HCT116 (cell line): ENCODE results near the gene PEAK1. TPM values are rescaled to one million over a fixed set of nuclear protein-coding genes. Genes with fewer than 3 reads are reported as not detected.

Source experiments
- ATAC-seq: fragments of 200-7000 bp; cut with Tn5 transposase; 2 replicates; pipeline ENCODE4 v1.9.1; 2020; ENCODE audit warnings: mild to moderate bottlenecking, moderate library complexity
- BruUV-seq: library from RNA; stranded (reverse); fragments of 400-500 nt; replicated peaks from 2 replicates; lab custom pipeline; 2021; lab: Mats Ljungman, UMichigan
- CTCF ChIA-PET: fragments of 300-600 bp; sonication (Branson Sonifier 250); formaldehyde crosslinking; loops from one replicate; lab custom pipeline; 2021; ENCODE audit warnings: antibody characterized with exemption; lab: Charles Lee
- POLR2A ChIA-PET: fragments of 300-600, 350-600 bp; sonication (Branson Sonifier 250); formaldehyde crosslinking; loops from one replicate; lab custom pipeline; 2021; ENCODE audit warnings: antibody characterized with exemption; lab: Charles Lee
- RAD21 ChIA-PET, 2 experiments: fragments of 300-600 bp; sonication (Branson Sonifier 250); formaldehyde crosslinking; loops; one replicate each; lab custom pipeline; 2023; ENCODE audit warnings: low total read pairs in 2 of 2; ENCODE audit not compliant: uncharacterized antibody in 2 of 2, unreplicated experiment in 2 of 2, low non-redundant PET in 1 of 2; lab: Charles Lee
- DNase-seq: peaks from one replicate; pipeline ENCODE4 v3.0.0-alpha.2; 2010; ENCODE audit warnings: low read depth, low spot score
- H2AFZ ChIP-seq: fragments of 200-600 bp; shearing (Covaris generic), sonication (generic); 2 replicates; pipeline ENCODE4 v1.6.1; 2017; ENCODE audit warnings: low read depth, mixed run types, mixed read lengths, antibody characterized with exemption, low read length; ENCODE audit not compliant: poor library complexity, severe bottlenecking
- H3K27ac ChIP-seq: 2 replicates; pipeline ENCODE4 v1.5.1; 2012; ENCODE audit warnings: low read depth, low read length
- H3K27me3 ChIP-seq: fragments of 200-600 bp; sonication (generic); 2 replicates; pipeline ENCODE4 v1.6.1; 2016; ENCODE audit warnings: mixed run types, low read length, mixed read lengths; ENCODE audit not compliant: insufficient read depth
- H3K36me3 ChIP-seq, 2 experiments: fragments of 200-500 bp in 1 of 2; fragments of 200-600 bp in 1 of 2; sonication (Bioruptor generic) in 1 of 2; sonication (generic) in 1 of 2; 2 replicates each; pipeline versions ENCODE4 v1.5.1 to v1.6.1; 2014 to 2016; ENCODE audit warnings: low read length in 2 of 2, inconsistent platforms in 1 of 2, mixed read lengths in 1 of 2, mixed run types in 1 of 2; ENCODE audit not compliant: insufficient read depth in 2 of 2, control insufficient read depth in 1 of 2
- H3K4me1 ChIP-seq, 2 experiments: fragments of 200-600 bp in 1 of 2; sonication (generic) in 1 of 2; 2 replicates each; pipeline versions ENCODE4 v1.5.1 to v1.6.1; 2012 to 2017; ENCODE audit warnings: low read length in 2 of 2, inconsistent platforms in 1 of 2, mild to moderate bottlenecking in 1 of 2, mixed read lengths in 1 of 2, mixed run types in 1 of 2, moderate library complexity in 1 of 2; ENCODE audit not compliant: insufficient read depth in 2 of 2, control insufficient read depth in 1 of 2
- H3K4me2 ChIP-seq: fragments of 200-600 bp; sonication (generic); 2 replicates; pipeline ENCODE4 v1.6.1; 2017; ENCODE audit warnings: mixed run types, low read length, mixed read lengths
- H3K4me3 ChIP-seq, 2 experiments: fragments of 200-600 bp in 1 of 2; sonication (generic) in 1 of 2; replicated peaks in 1 of 2; 2 replicates each; pipeline ENCODE4 v1.5.1; 2011 to 2016; ENCODE audit warnings: low read length in 2 of 2, control low read depth in 1 of 2, low read depth in 1 of 2, mild to moderate bottlenecking in 1 of 2, mixed read lengths in 1 of 2, mixed run types in 1 of 2
- H3K79me2 ChIP-seq: fragments of 200-600 bp; sonication (generic); 2 replicates; pipeline ENCODE4 v1.6.1; 2017; ENCODE audit warnings: mild to moderate bottlenecking, mixed run types, low read length, moderate library complexity, mixed read lengths; ENCODE audit not compliant: insufficient read depth
- H3K9ac ChIP-seq: fragments of 200-600 bp; sonication (generic); 2 replicates; pipeline ENCODE4 v1.6.1; 2016; ENCODE audit warnings: low read length, mixed read lengths
- H3K9me2 ChIP-seq: fragments of 200-600 bp; sonication (generic), shearing (Covaris generic); 2 replicates; pipeline ENCODE4 v1.6.1; 2017; ENCODE audit warnings: mixed run types, mild to moderate bottlenecking, moderate library complexity; ENCODE audit not compliant: insufficient read depth
- H3K9me3 ChIP-seq, 2 experiments: fragments of 200-500 bp in 1 of 2; fragments of 200-600 bp in 1 of 2; sonication (Bioruptor generic) in 1 of 2; sonication (generic) in 1 of 2; 2 replicates each; pipeline ENCODE4 v1.6.1; 2014 to 2017; ENCODE audit warnings: low read length in 2 of 2, mixed read lengths in 2 of 2, inconsistent platforms in 1 of 2, low read depth in 1 of 2, mild to moderate bottlenecking in 1 of 2, mixed run types in 1 of 2, moderate library complexity in 1 of 2; ENCODE audit not compliant: control insufficient read depth in 1 of 2, insufficient read depth in 1 of 2
- H4K20me1 ChIP-seq: fragments of 200-600 bp; sonication (generic), shearing (Covaris generic); 2 replicates; pipeline ENCODE4 v1.6.1; 2017; ENCODE audit warnings: mixed run types, mild to moderate bottlenecking, moderate library complexity; ENCODE audit not compliant: insufficient read depth
- ATF3 ChIP-seq: IDR thresholded peaks from 2 replicates; pipeline ENCODE4 v1.6.1; 2012
- CTCF ChIP-seq, 3 experiments: fragments of 200-600 bp in 1 of 3; sonication (generic) in 1 of 3; IDR thresholded peaks in 2 of 3; conservative IDR thresholded peaks in 1 of 3; 2 replicates each; pipeline ENCODE4 v1.5.1; 2012 to 2017; ENCODE audit warnings: low read depth in 2 of 3, low read length in 2 of 3, antibody characterized with exemption in 1 of 3, borderline replicate concordance in 1 of 3, control low read depth in 1 of 3, mild to moderate bottlenecking in 1 of 3, mixed read lengths in 1 of 3, mixed run types in 1 of 3, moderate library complexity in 1 of 3; ENCODE audit not compliant: insufficient read depth in 1 of 3
- EGR1 ChIP-seq: IDR thresholded peaks from 2 replicates; pipeline ENCODE4 v1.6.1; 2012; ENCODE audit warnings: low read depth
- ELF1 ChIP-seq: IDR thresholded peaks from 2 replicates; pipeline ENCODE4 v1.6.1; 2012; ENCODE audit warnings: low read depth, borderline replicate concordance
- EZH2 ChIP-seq: fragments of 200-600 bp; sonication (generic); IDR thresholded peaks from 2 replicates; pipeline ENCODE4 v1.6.1; 2017; ENCODE audit warnings: antibody characterized with exemption, mixed run types
- JUND ChIP-seq: IDR thresholded peaks from 2 replicates; pipeline ENCODE4 v1.6.1; 2012
- MAX ChIP-seq: IDR thresholded peaks from 2 replicates; pipeline ENCODE4 v1.6.1; 2012
- POLR2A ChIP-seq: IDR thresholded peaks from 2 replicates; pipeline ENCODE4 v1.7.0; 2011; ENCODE audit warnings: borderline replicate concordance; ENCODE audit not compliant: insufficient read depth, insufficient read length; ENCODE audit errors: extremely low read depth
- POLR2AphosphoS5 ChIP-seq: IDR thresholded peaks from 2 replicates; pipeline ENCODE4 v1.6.1; 2011; ENCODE audit warnings: mild to moderate bottlenecking, low read depth, low read length, moderate library complexity
- RAD21 ChIP-seq: IDR thresholded peaks from 2 replicates; pipeline ENCODE4 v1.6.1; 2012; ENCODE audit warnings: low read depth, mild to moderate bottlenecking
- SIN3A ChIP-seq: IDR thresholded peaks from 2 replicates; pipeline ENCODE4 v1.6.1; 2012; ENCODE audit warnings: low read depth
- SP1 ChIP-seq: IDR thresholded peaks from 2 replicates; pipeline ENCODE4 v1.6.1; 2012; ENCODE audit warnings: low read depth
- SRF ChIP-seq: IDR thresholded peaks from 2 replicates; pipeline ENCODE4 v1.6.1; 2012; ENCODE audit warnings: low read depth
- TCF7L2 ChIP-seq: IDR thresholded peaks from 2 replicates; pipeline ENCODE4 v1.7.0; 2011; ENCODE audit warnings: borderline replicate concordance, inconsistent platforms; ENCODE audit not compliant: insufficient read depth, insufficient read length; ENCODE audit errors: extremely low read depth
- ZBTB33 ChIP-seq: IDR thresholded peaks from 2 replicates; pipeline ENCODE4 v1.6.1; 2011; ENCODE audit warnings: mild to moderate bottlenecking, low read length, moderate library complexity; ENCODE audit not compliant: insufficient replicate concordance; ENCODE audit errors: extremely low read depth
- ZFX ChIP-seq: fragments of 450-650 bp; IDR thresholded peaks from 2 replicates; pipeline ENCODE4 v1.6.1; 2017
- ZNF274 ChIP-seq: fragments of 200-500 bp; sonication (Bioruptor generic); IDR thresholded peaks from 2 replicates; pipeline ENCODE4 v1.6.1; 2014; ENCODE audit warnings: mild to moderate bottlenecking, low read depth, low read length, inconsistent platforms
- intact Hi-C: fragments of 100-400 bp; cut with micrococcal nuclease; formaldehyde crosslinking; loops from 2 replicates; pipeline ENCODE4 v1.10.0; 2022
- total RNA-seq: library from RNA; stranded (reverse); gene quantifications from one replicate; pipeline ENCODE4 v1.2.1, GENCODE V29; 2021; ENCODE audit not compliant: unreplicated experiment

The PEAK1 gene
- total RNA-seq, 1 experiment from 2014 or later = 23.4 TPM

DNA sequence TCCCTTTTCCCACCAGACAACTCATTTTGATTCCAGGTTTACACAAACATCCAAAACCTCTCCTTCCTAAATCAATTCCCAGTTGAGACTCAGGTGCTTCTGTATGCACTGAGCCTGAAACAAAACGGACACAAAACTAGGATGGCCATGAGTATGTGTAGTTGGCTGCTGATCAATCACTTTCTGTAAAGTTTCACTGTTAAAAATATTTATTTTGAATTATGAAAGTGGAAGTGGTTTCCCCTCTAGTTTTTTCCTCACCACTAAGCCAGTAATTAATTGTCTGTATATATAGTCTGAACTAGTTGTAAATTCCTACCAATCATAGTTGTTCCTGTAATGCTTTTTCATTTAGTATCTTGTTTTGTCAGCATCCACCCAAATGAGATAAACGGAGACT, 297.3 kb downstream of the PEAK1 start:
- Histone ChIP-seq H3K4me3 (no peak overlapping the region), H3K79me2 (no peaks in the 10 kb centered on the region), H2AFZ (no peak overlapping the region), H4K20me1 (no peaks in the 10 kb centered on the region), H3K9me3 (no peaks in the 10 kb centered on the region), H3K4me2 (no peak overlapping the region), H3K9ac (no peak overlapping the region), H3K27me3 (no peaks in the 10 kb centered on the region), H3K4me1 (0 out of 4 replicates have a peak, but pooled peaks cover 0 to 3% of the 10 kb centered on the region in 2 experiments), H3K27ac (no peak overlapping the region), H3K9me2 (no peaks in the 10 kb centered on the region), H3K36me3 (no peaks in the 10 kb centered on the region)
- intact Hi-C loops = no loop called here
- DNase-seq (no peak), ATAC-seq (no peak)
- ChIA-PET CTCF (no interaction called here), POLR2A (no interaction called here), RAD21 (no interaction called here)
- no TSS peak for BruUV-seq
- no peak for TF ChIP-seq JUND
- TF ChIP-seq EZH2 = no peak

- H3K9me3 ChIP-seq = no peaks in the 10 kb centered on the region
- intact Hi-C loops = no loop called here
- no peak overlapping the region for H3K4me3 ChIP-seq
- no peaks in the 10 kb centered on the region for H3K79me2 ChIP-seq
- no peaks in the 10 kb centered on the region for H3K27me3 ChIP-seq
- H3K27ac ChIP-seq = no peak overlapping the region
- ChIA-PET POLR2A (no interaction called here), RAD21 (interaction anchor here in 1 of 2 experiments (0.7 kb wide), 1 partner anchor 375 kb away, joined by 3 read pairs; no protein-coding TSS in a partner anchor), CTCF (interaction anchor here (5.8 kb wide), 1 partner anchor 422 kb away, joined by 47 read pairs; no protein-coding TSS in a partner anchor)
- DNase-seq (no peak), ATAC-seq (no peak)
- no peak overlapping the region for H3K9ac ChIP-seq
- no peaks in the 10 kb centered on the region for H4K20me1 ChIP-seq
- no peak overlapping the region for H3K4me2 ChIP-seq
- no peak overlapping the region for H2AFZ ChIP-seq
- no peaks in the 10 kb centered on the region for H3K9me2 ChIP-seq
- BruUV-seq = no TSS peak
- H3K4me1 ChIP-seq = 0 out of 4 replicates have a peak, but pooled peaks cover 0 to 3% of the 10 kb centered on the region in 2 experiments
- TF ChIP-seq ZFX (no peak), SRF (no peak), RAD21 (no peak), ZNF274 (no peak), POLR2A (no peak), SP1 (no peak), TCF7L2 (no peak), ZBTB33 (no peak), CTCF (IDR thresholded peaks at IDR 0.05 in 2 of 3, conservative IDR thresholded peaks at IDR 0.05 in 1 of 3; ENCODE audit: borderline replicate concordance in 1 of 3, insufficient read depth in 1 of 3, low read depth in 2 of 3, low read length in 2 of 3) (no peak), EGR1 (no peak), SIN3A (no peak), ELF1 (no peak), ATF3 (no peak), MAX (no peak), EZH2 (no peak), POLR2AphosphoS5 (no peak), JUND (no peak)
- no peaks in the 10 kb centered on the region for H3K36me3 ChIP-seq
Observed at GRCh38 chr15:77121599-77121998, 298.3 kb downstream of the PEAK1 start.
